Activated T-cell treated with anti-CD3 and anti-CD28 coated beads, Interleukin-2, amount 50 U/mL, for 72 hours (primary cell): ENCODE measurements around the gene C1S. TPM values are rescaled to one million over a fixed set of nuclear protein-coding genes. Genes with fewer than 3 reads are reported as not detected.

Source experiments
- ATAC-seq, 2 donors: fragments of 150-1000 bp; cut with Tn5 transposase; replicated peaks in 1 of 2; 2 replicates each; pipeline ENCODE4 v1.10.0; 2021; ENCODE audit warnings: moderate library complexity in 2 of 2, mild to moderate bottlenecking in 1 of 2
- DNase-seq, 2 donors: peaks; one replicate each; pipeline ENCODE4 v3.0.0; 2021 to 2022; ENCODE audit warnings: mixed read lengths in 1 of 2
- H3K27ac Mint-ChIP-seq: one replicate; pipeline ENCODE4 v1.8.0; 2022; ENCODE audit warnings: mild to moderate bottlenecking, moderate library complexity, mixed read lengths
- H3K27me3 Mint-ChIP-seq: one replicate; pipeline ENCODE4 v1.8.0; 2022; ENCODE audit warnings: low read depth, mixed read lengths
- H3K36me3 Mint-ChIP-seq, 2 donors: one replicate each; pipeline ENCODE4 v1.8.0; 2022; ENCODE audit warnings: mixed read lengths in 2 of 2, mild to moderate bottlenecking in 1 of 2; ENCODE audit not compliant: insufficient read depth in 2 of 2
- H3K4me1 Mint-ChIP-seq: one replicate; pipeline ENCODE4 v1.8.0; 2022; ENCODE audit warnings: low read depth, mixed read lengths
- H3K4me3 Mint-ChIP-seq, 2 donors: one replicate each; pipeline ENCODE4 v1.8.0; 2022; ENCODE audit warnings: mild to moderate bottlenecking in 2 of 2, mixed read lengths in 2 of 2, moderate library complexity in 2 of 2
- H3K9me3 Mint-ChIP-seq, 2 donors: one replicate each; pipeline ENCODE4 v1.8.0; 2022; ENCODE audit warnings: mixed read lengths in 2 of 2
- total RNA-seq, 2 donors: library from RNA; stranded (reverse); gene quantifications; one replicate each; pipeline ENCODE4 v1.2.3, GENCODE V29; 2022

C1S gene
- total RNA-seq, 2 donors from 2014 or later, result 4.0 to 6.6 TPM

GRCh38 chr12:7072035-7072434 is 11.5 kb downstream of the C1S start:
- ATAC-seq, result no peak
- no peaks in the 10 kb centered on the region for H3K27me3 Mint-ChIP-seq
- no peak for DNase-seq
- H3K9me3 Mint-ChIP-seq, result no peaks in the 10 kb centered on the region
- H3K4me3 Mint-ChIP-seq, result no peak overlapping the region
- H3K36me3 Mint-ChIP-seq, result no peaks in the 10 kb centered on the region
- no peaks in the 10 kb centered on the region for H3K4me1 Mint-ChIP-seq
- no peak overlapping the region for H3K27ac Mint-ChIP-seq

DNA sequence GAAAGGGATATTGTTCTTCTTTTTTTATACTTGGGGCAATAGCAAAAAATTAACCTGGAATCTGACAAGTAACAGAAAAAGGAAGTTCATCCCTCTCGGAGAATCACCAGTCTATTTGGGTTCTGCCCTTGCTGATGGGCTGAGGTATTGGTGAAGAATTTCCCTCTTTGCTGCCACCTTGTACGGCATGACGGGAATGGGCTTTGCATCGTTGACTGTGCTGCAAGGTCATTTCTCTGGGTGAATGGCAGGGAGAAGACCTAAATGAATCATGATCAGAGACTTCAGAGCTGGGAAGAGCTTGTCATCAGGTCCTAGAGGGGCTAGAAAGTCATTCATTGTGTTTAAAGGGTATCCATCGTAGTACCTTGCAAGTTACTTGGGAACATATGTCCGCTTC is 12.0 kb downstream of the C1S start:
- H3K4me3 Mint-ChIP-seq, result no peak overlapping the region
- no peaks in the 10 kb centered on the region for H3K36me3 Mint-ChIP-seq
- ATAC-seq (no peak), DNase-seq (no peak)
- no peak overlapping the region for H3K27ac Mint-ChIP-seq
- H3K9me3 Mint-ChIP-seq, result no peaks in the 10 kb centered on the region
- H3K4me1 Mint-ChIP-seq, result no peaks in the 10 kb centered on the region
- no peaks in the 10 kb centered on the region for H3K27me3 Mint-ChIP-seq

GRCh38 chr12:7073946-7074345 is 13.4 kb downstream of the C1S start:
- H3K9me3 Mint-ChIP-seq, result no peaks in the 10 kb centered on the region
- ATAC-seq, result no peak
- DNase-seq, result no peak
- H3K27ac Mint-ChIP-seq, result no peak overlapping the region
- no peak overlapping the region for H3K4me3 Mint-ChIP-seq
- H3K27me3 Mint-ChIP-seq, result no peaks in the 10 kb centered on the region
- H3K4me1 Mint-ChIP-seq, result no peaks in the 10 kb centered on the region
- H3K36me3 Mint-ChIP-seq, result no peaks in the 10 kb centered on the region

- Mint-ChIP-seq H3K27ac (no peak overlapping the region), H3K4me3 (no peak overlapping the region), H3K4me1 (no peaks in the 10 kb centered on the region), H3K9me3 (no peaks in the 10 kb centered on the region), H3K36me3 (no peaks in the 10 kb centered on the region), H3K27me3 (no peaks in the 10 kb centered on the region)
- ATAC-seq (no peak), DNase-seq (no peak)
Measured at GRCh38 chr12:7075518-7075917, 15.0 kb downstream of the C1S start.

- Mint-ChIP-seq H3K27ac (no peak overlapping the region), H3K36me3 (no peaks in the 10 kb centered on the region)
- no peak for DNase-seq
Measured at GRCh38 chr12:7075939-7076338, 15.4 kb downstream of the C1S start.

DNA sequence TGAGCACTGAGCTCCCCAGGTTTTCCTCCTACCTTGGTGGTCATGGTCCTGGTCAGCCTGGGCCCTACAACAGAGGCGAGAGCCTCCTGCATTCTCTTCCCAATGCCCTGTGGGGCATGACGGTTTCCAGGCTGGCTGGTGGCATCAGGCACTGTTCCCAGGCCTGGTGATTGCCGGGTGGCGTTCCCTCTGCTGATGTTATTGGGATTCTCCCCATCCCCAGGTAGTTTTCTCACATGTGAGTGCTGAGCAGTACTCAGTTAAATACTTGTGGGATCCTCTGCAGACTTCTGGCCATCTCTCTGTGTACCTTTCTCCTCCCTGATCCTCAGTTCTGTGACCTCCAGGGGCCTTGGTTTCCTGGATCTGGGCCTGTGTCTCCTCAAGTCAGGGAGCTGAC is 16.0 kb downstream of the C1S start:
- Mint-ChIP-seq H3K4me1 (no peaks in the 10 kb centered on the region), H3K9me3 (no peaks in the 10 kb centered on the region), H3K27ac (no peak overlapping the region), H3K27me3 (no peaks in the 10 kb centered on the region), H3K4me3 (no peak overlapping the region), H3K36me3 (no peaks in the 10 kb centered on the region)
- ATAC-seq (no peak), DNase-seq (no peak)

More at GRCh38 chr12:7075939-7076338, 15.4 kb downstream of the C1S start:
- no peak for ATAC-seq
- no peak overlapping the region for H3K4me3 Mint-ChIP-seq
- no peaks in the 10 kb centered on the region for H3K9me3 Mint-ChIP-seq
- no peaks in the 10 kb centered on the region for H3K4me1 Mint-ChIP-seq
- no peaks in the 10 kb centered on the region for H3K27me3 Mint-ChIP-seq

- peaks cover 2 to 3% of the 10 kb centered on the region in 2 donors for H3K36me3 Mint-ChIP-seq
- peaks cover 2% of the 10 kb centered on the region in 2 donors for H3K9me3 Mint-ChIP-seq
- no peaks in the 10 kb centered on the region for H3K27me3 Mint-ChIP-seq
- H3K4me1 Mint-ChIP-seq, result no peaks in the 10 kb centered on the region
- DNase-seq, result no peak
- H3K4me3 Mint-ChIP-seq, result no peak overlapping the region
- no peak overlapping the region for H3K27ac Mint-ChIP-seq
- no peak for ATAC-seq
Measured at GRCh38 chr12:7078163-7078562, 17.6 kb downstream of the C1S start.

DNA sequence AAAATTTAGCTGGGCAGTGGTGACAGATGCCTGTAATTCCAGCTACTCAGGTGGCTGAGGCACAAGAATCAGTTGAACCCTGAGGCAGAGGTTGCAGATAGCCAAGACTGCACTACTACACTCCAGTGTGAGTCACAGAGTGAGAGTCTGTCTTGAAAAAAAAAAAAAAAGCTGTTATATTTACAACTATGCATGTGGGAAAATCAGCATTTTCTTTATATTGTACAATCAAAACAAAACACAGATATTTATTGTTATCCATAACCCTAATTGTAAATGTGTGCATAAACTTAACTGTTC is 19.3 kb downstream of the C1S start:
- Mint-ChIP-seq H3K36me3 (peaks cover 4 to 5% of the 10 kb centered on the region in 2 donors), H3K27me3 (no peaks in the 10 kb centered on the region)

DNA sequence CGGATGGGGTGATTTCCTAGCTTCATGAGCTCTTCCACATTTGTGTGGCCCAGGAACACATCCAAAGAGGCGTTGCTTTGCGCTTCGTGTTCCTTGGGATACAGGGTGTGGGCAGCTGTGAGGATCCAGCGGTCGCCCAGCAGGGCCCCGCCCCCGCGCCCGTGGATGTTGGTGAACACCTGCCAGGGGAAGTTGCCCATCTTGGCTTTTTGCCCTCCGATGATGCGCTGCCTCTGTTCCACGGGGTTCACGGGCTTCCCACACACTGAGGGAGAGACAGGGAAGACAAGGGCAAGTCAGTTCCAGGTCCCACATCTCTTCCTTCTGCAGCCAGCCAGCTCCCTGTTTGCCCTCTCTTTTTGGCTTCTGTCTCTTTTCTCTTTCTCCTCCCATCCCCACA is 20.5 kb downstream of the C1S start:
- ATAC-seq (no peak), DNase-seq (no peak)
- Mint-ChIP-seq H3K27me3 (no peaks in the 10 kb centered on the region), H3K36me3 (peaks cover 4 to 5% of the 10 kb centered on the region in 2 donors), H3K9me3 (peaks cover 5% of the 10 kb centered on the region in 2 donors), H3K27ac (no peak overlapping the region), H3K4me3 (no peak overlapping the region), H3K4me1 (no peaks in the 10 kb centered on the region)

More for the DNA sequence above, 19.3 kb downstream of the C1S start:
- H3K9me3 Mint-ChIP-seq, result peaks cover 5% of the 10 kb centered on the region in 2 donors
- no peak overlapping the region for H3K4me3 Mint-ChIP-seq
- no peak for ATAC-seq
- no peak for DNase-seq
- no peaks in the 10 kb centered on the region for H3K4me1 Mint-ChIP-seq
- no peak overlapping the region for H3K27ac Mint-ChIP-seq

DNA sequence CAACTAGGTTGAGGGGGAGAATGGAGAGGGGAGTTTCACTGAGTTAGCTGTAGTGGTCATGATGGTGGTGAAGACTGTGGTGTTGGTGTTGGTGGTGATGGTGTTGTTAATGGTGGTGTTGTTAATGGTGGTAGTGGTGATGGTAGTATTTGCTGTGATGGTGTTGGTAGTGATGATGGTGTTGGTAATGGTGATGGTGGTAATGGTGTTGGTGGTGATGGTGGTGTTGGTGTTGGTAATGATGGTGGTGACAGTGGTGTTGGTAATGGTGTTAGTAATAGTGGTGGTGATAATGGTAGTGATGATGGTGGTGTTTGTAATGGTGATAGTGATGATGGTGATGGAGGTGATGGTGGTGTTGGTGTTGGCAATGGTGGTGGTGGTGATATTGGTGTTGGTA is 22.6 kb downstream of the C1S start:
- no peak overlapping the region for H3K4me3 Mint-ChIP-seq
- H3K9me3 Mint-ChIP-seq, result peaks cover 5% of the 10 kb centered on the region in 2 donors
- no peaks in the 10 kb centered on the region for H3K27me3 Mint-ChIP-seq
- DNase-seq (no peak), ATAC-seq (no peak)
- peaks cover 4 to 5% of the 10 kb centered on the region in 2 donors for H3K36me3 Mint-ChIP-seq
- no peak overlapping the region for H3K27ac Mint-ChIP-seq
- H3K4me1 Mint-ChIP-seq, result no peaks in the 10 kb centered on the region

DNA sequence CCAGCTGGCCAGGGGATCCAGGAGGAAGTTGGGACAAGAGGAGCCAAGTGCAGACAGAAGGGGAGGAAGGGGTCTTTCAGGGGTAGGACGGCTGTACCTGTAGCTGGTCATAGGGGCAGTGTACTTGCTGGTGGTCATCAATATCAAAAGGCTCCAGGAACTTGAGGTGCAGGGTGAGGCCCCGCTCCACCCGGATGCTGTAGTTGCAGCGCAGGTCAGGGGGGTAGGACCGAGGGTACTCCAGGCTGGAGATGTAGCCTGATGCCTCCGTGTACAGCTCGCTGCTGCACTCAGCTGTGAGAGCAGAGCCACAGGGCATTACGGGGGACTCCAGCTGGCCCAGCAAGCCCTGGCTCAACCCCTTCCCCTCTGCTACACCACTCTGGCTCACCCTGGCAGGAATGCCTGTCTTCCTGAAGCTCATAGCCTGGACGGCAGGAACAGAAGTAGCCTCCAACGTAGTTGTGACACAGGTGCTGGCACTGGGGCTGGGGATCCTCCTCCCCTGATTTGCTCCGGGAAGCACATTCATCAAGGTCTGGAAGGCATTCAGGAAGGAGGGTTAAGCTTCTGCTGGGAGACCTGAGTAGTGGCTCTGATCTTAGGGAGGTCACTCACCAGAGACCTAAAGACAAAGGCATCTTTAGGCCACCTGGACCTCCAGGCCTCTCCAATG is 28.8 kb downstream of the C1S start:
- no peaks in the 10 kb centered on the region for H3K9me3 Mint-ChIP-seq
- ATAC-seq, result no peak
- DNase-seq, result no peak
- H3K4me3 Mint-ChIP-seq, result no peak overlapping the region
- no peaks in the 10 kb centered on the region for H3K36me3 Mint-ChIP-seq
- peaks cover 7% of the 10 kb centered on the region for H3K4me1 Mint-ChIP-seq
- H3K27me3 Mint-ChIP-seq, result no peaks in the 10 kb centered on the region
- H3K27ac Mint-ChIP-seq, result no peak overlapping the region

DNA sequence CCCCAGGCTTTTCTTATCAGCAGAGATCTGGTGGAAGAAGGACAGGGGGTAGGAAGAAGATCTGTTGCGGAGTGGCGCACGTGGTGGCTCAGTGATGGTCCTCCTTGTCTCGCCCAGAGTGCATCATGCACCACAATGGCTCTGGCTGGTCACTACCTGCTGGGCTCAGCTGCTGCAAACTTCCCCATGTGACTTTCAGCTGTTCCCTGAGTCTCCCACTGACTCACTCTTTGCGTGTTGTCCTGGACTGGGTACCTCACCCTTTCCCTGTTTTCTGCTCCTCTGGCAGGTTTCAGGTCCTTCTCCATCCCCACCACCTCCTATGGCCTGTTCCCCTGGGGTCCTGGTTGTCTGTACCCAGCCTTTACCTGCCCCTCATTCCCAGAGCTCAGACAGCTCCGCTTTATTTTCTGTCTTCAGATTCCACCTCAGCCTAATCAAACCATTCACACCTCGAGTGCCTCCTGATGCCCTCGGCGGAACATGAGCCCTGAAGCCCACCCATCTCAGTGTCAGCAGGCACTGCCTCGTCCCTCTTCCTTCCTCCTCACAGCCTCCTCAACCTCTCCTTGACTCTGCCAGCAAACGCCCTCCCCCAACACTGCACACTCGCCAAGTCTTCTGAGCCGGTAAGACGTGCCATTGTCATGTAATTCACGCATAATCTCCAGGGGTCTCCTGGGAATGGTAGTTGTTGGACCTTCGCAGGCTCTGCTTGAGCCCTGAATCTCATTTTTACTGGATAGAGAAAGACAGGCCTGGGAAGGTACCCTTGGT is 29.9 kb downstream of the C1S start:
- Mint-ChIP-seq H3K27ac (no peak overlapping the region), H3K36me3 (no peaks in the 10 kb centered on the region), H3K4me3 (no peak overlapping the region), H3K4me1 (peaks cover 7% of the 10 kb centered on the region), H3K27me3 (no peaks in the 10 kb centered on the region), H3K9me3 (no peaks in the 10 kb centered on the region)
- ATAC-seq (no peak), DNase-seq (no peak)

DNA sequence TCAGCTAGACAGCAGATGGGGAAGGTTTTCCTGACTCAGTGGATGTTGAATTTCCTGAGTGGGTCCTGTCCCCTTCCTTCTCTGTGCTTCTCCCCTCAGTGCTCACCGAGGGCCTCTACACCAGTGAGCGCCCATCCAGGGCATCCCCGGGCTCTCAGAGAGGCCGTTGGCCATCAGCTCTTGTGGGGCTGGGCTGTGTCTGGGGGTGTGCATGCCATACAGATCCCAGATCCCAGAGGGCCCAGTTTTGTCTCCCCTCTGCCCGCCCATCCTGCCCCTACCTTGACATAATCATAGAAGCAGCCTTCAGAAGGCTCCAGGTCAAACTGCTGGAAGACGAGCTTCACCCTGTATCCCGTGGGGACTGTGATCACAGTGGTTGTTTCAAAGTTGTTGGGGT is 30.7 kb downstream of the C1S start:
- peaks cover 7% of the 10 kb centered on the region for H3K4me1 Mint-ChIP-seq
- no peak overlapping the region for H3K27ac Mint-ChIP-seq
- ATAC-seq (no peak), DNase-seq (no peak)
- peak overlapping the region in 1 of 2 donors; percentile 7 for H3K4me3 Mint-ChIP-seq
- H3K27me3 Mint-ChIP-seq, result no peaks in the 10 kb centered on the region
- H3K9me3 Mint-ChIP-seq, result no peaks in the 10 kb centered on the region
- H3K36me3 Mint-ChIP-seq, result no peaks in the 10 kb centered on the region
